ENCODE results near the gene CENPF. TPM values are rescaled to one million over a fixed set of nuclear protein-coding genes. Genes with fewer than 3 reads are reported as not detected.
"Not testable (repeated sequence)": the region's sequence is repeated elsewhere in the genome, so short reads cannot be mapped to it uniquely, and the experiment has no call there.

The CENPF gene
- total RNA-seq, 1 donor from 2014 or later, result 20.8 TPM

DNA sequence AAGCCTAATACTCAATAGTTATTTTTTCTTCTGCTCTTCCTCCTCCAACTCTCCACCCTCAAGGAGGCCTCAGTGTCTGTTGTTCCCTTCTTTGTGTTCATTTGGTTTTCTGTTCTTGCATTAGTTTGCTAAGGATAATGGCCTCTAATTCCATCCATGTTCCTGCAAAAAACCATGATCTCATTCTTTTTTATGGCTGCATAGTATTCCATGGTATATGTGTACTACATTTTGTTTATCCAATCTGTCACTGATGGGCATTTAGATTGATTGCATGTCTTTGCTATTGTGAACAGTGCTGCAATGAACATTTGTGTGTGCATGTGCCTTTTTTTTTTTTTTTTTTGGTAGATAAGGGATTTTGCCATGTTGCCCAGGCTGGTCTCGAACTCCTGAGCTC is 6.7 kb downstream of the CENPF start:
- Mint-ChIP-seq H3K9me3 (ENCODE audit: unreplicated experiment) (peaks cover 5% of the 10 kb centered on the region), H3K27me3 (ENCODE audit: unreplicated experiment) (no peaks in the 10 kb centered on the region), H3K4me3 (ENCODE audit: unreplicated experiment) (no peak overlapping the region), H3K27ac (ENCODE audit: unreplicated experiment) (no peak overlapping the region), H3K36me3 (ENCODE audit: low read depth, unreplicated experiment) (peaks cover 8% of the 10 kb centered on the region), H3K4me1 (ENCODE audit: unreplicated experiment) (peaks cover 4% of the 10 kb centered on the region)
- no peak for DNase-seq (ENCODE audit: low spot score)
- TF ChIP-seq CTCF (IDR thresholded peaks at IDR 0.05; ENCODE audit: unreplicated experiment), result no peak

DNA sequence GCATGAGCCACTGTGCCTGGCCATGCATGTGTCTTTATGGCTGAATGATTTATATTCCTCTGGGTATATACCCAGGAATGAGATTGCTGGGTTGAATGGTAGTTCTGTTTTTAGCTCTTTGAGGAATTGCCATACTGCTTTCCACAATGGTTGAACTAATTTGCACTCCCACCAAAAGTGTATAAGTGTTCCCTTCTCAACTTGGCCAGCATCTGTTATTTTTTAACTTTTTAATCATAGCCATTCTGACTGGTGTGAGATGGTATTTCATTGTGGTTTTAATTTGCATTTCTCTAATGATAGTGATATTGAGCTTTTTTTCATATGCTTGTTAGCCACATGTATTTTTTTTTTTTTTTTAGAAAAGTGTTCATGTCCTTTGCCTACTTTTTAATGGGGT is 7.1 kb downstream of the CENPF start:
- H3K27me3 Mint-ChIP-seq (ENCODE audit: unreplicated experiment); H3K4me1 Mint-ChIP-seq (ENCODE audit: unreplicated experiment); H3K36me3 Mint-ChIP-seq (ENCODE audit: low read depth, unreplicated experiment); H3K4me3 Mint-ChIP-seq (ENCODE audit: unreplicated experiment); H3K27ac Mint-ChIP-seq (ENCODE audit: unreplicated experiment); H3K9me3 Mint-ChIP-seq (ENCODE audit: unreplicated experiment); DNase-seq (ENCODE audit: low spot score): not testable (repeated sequence)

DNA sequence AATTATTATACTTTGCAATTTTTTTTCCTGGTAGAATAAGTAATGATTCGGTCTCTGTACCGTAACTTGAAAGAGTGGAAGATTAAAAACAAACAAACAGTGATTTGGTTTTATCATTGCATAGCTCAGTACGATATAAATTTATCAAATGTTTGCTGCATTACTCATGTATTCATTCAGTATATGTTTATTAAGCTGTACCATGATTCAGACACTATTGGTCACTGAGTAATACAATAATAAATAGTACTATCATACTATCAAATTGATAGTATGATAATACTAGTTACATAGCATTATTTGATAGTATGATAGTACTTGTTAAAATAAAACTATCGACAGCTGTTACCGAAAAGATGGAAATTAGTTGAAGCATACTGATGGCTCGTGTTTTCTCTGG is 12.1 kb downstream of the CENPF start:
- peaks cover 13% of the 10 kb centered on the region for H3K4me1 Mint-ChIP-seq (ENCODE audit: unreplicated experiment)
- H3K36me3 Mint-ChIP-seq (ENCODE audit: low read depth, unreplicated experiment), result no peaks in the 10 kb centered on the region
- DNase-seq (ENCODE audit: low spot score), result no peak
- H3K27me3 Mint-ChIP-seq (ENCODE audit: unreplicated experiment), result no peaks in the 10 kb centered on the region
- H3K9me3 Mint-ChIP-seq (ENCODE audit: unreplicated experiment), result no peaks in the 10 kb centered on the region
- H3K27ac Mint-ChIP-seq (ENCODE audit: unreplicated experiment), result no peak overlapping the region
- no peak overlapping the region for H3K4me3 Mint-ChIP-seq (ENCODE audit: unreplicated experiment)
- TF ChIP-seq CTCF (IDR thresholded peaks at IDR 0.05; ENCODE audit: unreplicated experiment), result no peak

DNA sequence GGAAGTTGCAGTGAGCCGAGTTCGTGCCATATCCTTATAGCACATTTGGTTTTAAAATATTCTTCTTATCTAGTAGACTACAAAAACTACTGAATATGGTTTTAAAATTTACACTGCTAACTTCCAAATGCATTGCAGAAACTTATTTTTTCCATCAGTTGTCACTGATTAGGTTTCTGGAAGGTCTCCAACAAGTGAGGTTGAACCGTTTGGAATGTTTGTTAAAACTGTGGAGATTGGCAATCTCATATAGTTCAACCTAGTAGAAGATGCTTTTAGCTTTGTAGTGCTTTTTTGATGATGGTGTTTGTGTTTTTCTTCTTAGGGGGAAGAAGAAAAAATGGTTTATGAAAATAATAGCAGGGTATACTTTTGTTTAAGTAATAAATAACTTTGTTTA is 12.9 kb downstream of the CENPF start:
- no peak for DNase-seq (ENCODE audit: low spot score)
- no peaks in the 10 kb centered on the region for H3K9me3 Mint-ChIP-seq (ENCODE audit: unreplicated experiment)
- H3K4me1 Mint-ChIP-seq (ENCODE audit: unreplicated experiment), result peaks cover 13% of the 10 kb centered on the region
- no peak overlapping the region for H3K27ac Mint-ChIP-seq (ENCODE audit: unreplicated experiment)
- H3K36me3 Mint-ChIP-seq (ENCODE audit: low read depth, unreplicated experiment), result no peaks in the 10 kb centered on the region
- H3K27me3 Mint-ChIP-seq (ENCODE audit: unreplicated experiment), result no peaks in the 10 kb centered on the region
- TF ChIP-seq CTCF (IDR thresholded peaks at IDR 0.05; ENCODE audit: unreplicated experiment), result no peak
- H3K4me3 Mint-ChIP-seq (ENCODE audit: unreplicated experiment), result no peak overlapping the region

DNA sequence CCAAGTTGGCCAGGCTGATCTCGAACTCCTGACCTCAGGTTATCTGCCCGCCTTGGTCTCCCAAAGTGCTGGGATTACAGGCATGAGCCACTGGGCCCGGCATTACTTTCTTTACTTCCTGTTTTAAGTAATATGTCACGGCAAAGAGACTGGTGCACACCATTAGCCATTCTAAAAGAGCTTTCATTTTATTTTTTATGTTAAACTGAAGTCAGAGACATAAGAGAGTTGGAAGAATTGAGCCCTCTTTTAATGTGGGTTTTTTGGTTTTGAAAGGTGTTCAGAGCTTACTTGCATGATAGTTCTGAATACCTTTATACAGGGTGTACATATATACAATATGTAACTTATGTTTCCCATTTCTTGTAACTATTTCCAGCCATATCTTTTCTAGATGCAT is 14.3 kb downstream of the CENPF start:
- Mint-ChIP-seq H3K27ac (ENCODE audit: unreplicated experiment) (no peak overlapping the region), H3K9me3 (ENCODE audit: unreplicated experiment) (no peaks in the 10 kb centered on the region), H3K4me3 (ENCODE audit: unreplicated experiment) (no peak overlapping the region), H3K27me3 (ENCODE audit: unreplicated experiment) (no peaks in the 10 kb centered on the region), H3K4me1 (ENCODE audit: unreplicated experiment) (peaks cover 8% of the 10 kb centered on the region), H3K36me3 (ENCODE audit: low read depth, unreplicated experiment) (no peaks in the 10 kb centered on the region)
- no peak for TF ChIP-seq CTCF (IDR thresholded peaks at IDR 0.05; ENCODE audit: unreplicated experiment)
- DNase-seq (ENCODE audit: low spot score), result no peak

DNA sequence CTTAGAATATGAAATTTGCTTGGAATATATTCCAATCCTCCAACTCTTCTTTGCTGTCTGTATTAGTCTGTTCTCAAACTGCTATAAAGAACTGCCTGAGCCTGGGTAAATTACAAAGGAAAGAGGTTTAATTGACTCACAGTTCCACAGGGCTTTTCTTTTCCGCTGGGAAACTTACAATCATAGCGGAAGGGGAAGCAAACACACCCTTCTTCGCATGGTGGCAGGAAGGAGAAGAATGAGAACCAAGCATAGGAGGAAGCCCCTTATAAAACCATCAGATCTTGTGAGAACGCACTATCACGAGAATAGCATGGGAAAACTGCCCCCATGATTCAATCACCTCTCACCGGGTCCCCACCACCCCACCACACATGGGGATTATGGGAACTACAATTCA is 14.8 kb downstream of the CENPF start:
- Mint-ChIP-seq H3K4me1 (ENCODE audit: unreplicated experiment) (peaks cover 8% of the 10 kb centered on the region), H3K9me3 (ENCODE audit: unreplicated experiment) (no peaks in the 10 kb centered on the region), H3K36me3 (ENCODE audit: low read depth, unreplicated experiment) (no peaks in the 10 kb centered on the region), H3K27me3 (ENCODE audit: unreplicated experiment) (no peaks in the 10 kb centered on the region), H3K27ac (ENCODE audit: unreplicated experiment) (peak overlapping the region; percentile 62), H3K4me3 (ENCODE audit: unreplicated experiment) (no peak overlapping the region)
- DNase-seq (ENCODE audit: low spot score), result no peak
- no peak for TF ChIP-seq CTCF (IDR thresholded peaks at IDR 0.05; ENCODE audit: unreplicated experiment)
